ENCODE results near the gene FSTL1. TPM values are rescaled to one million over a fixed set of nuclear protein-coding genes. Genes with fewer than 3 reads are reported as not detected.

Gene FSTL1
- total and polyA plus RNA-seq, 2 of the 8 experiments (the other 6 are each of a cell fraction or from before 2014, with no cell fraction given), result 158 to 516 TPM

DNA sequence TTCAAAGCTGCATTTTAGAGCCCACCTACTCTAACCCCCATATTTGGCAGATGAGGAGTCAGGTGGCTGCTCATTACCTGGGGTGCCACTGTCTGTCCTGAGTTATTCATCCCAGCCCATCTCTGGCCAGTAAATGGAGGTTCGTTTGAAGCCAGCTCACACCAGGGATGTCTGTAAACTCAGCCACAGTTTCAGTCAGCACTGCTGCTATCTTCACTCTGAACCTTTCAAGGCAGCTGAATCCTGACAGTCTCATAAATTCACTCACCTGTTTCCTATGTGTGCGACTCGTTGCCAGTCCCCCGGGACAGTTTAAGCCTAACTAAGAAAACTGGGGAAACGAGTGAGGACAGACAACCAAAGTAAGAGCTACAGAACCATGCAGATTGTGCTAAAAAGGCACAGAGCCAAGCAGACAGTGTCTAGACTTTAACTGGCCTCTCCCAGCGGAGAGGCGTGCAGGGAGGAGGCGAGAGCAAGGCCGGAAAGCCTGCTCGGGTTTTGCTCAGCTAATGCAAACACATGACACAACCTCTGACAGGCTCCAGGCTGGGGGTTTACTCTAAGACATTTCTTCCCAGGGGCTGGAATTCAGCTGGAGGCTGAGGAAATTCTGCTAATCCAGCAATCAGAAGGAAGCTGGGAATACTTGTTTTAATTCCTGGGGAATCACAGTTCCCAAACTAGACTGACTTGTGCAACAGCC lies 12.0 kb downstream of the FSTL1 start:
- H3K4me2 ChIP-seq (ENCODE audit: insufficient read depth in 1 of 2, low read depth in 2 of 2, low read length in 2 of 2), result no peak overlapping the region
- DNase-seq (ENCODE audit: low read depth in 1 of 2, low spot score in 2 of 2), result no peak
- H3K18ac ChIP-seq (ENCODE audit: extremely low read depth, low read length), result no peak overlapping the region
- H3K4me1 ChIP-seq (replicated peaks in 1 of 4; ENCODE audit: control insufficient read depth in 3 of 4, insufficient read depth in 4 of 4, low read length in 3 of 4), result peaks cover 3 to 12% (median 7%) of the 10 kb centered on the region in 4 experiments
- no peak overlapping the region for H2AFZ ChIP-seq (ENCODE audit: low read length)
- H2BK5ac ChIP-seq (ENCODE audit: low read depth, low read length), result no peak overlapping the region
- no peaks in the 10 kb centered on the region for H3K27me3 ChIP-seq (replicated peaks in 1 of 4; ENCODE audit: control insufficient read depth in 3 of 4, extremely low read depth in 1 of 4, insufficient read depth in 3 of 4, low read length in 3 of 4)
- no peak overlapping the region for H2BK120ac ChIP-seq (replicated peaks; ENCODE audit: low read depth, low read length)
- H4K91ac ChIP-seq (replicated peaks; ENCODE audit: insufficient read length, low read length), result no peak overlapping the region
- H3K4ac ChIP-seq (replicated peaks; ENCODE audit: insufficient read length, low read depth, low read length), result no peak overlapping the region
- POLR2A ChIA-PET (ENCODE audit: partially characterized antibody), result interaction anchor here (0.9 to 19.9 kb wide), 5 partner anchors 10 to 240 kb away, joined by 3 to 299 read pairs (median 6); partner anchors contain the start of gene FSTL1
- H3K9me3 ChIP-seq (ENCODE audit: insufficient read depth in 2 of 2, low read depth in 1 of 2, low read length in 1 of 2), result no peaks in the 10 kb centered on the region
- no peak overlapping the region for H4K8ac ChIP-seq (ENCODE audit: extremely low read depth, insufficient read depth, low read length)
- no peak overlapping the region for H3K9ac ChIP-seq (replicated peaks in 1 of 4; ENCODE audit: extremely low read depth in 1 of 4, low read depth in 3 of 4, low read length in 3 of 4)
- WGBS, 2 experiments (ENCODE audit: extremely low coverage in 1 of 2, insufficient coverage in 1 of 2, insufficient read length in 1 of 2, insufficient replicate concordance in 2 of 2, low coverage in 1 of 2, low lambda C conversion rate in 2 of 2, missing lambda C conversion rate in 1 of 2), result 90% methylated on average over 10 of the region's 10 CpGs; no CpG with 5 or more reads in 1 of the 2 experiments
- no peak overlapping the region for H2BK12ac ChIP-seq (ENCODE audit: low read depth, low read length)
- no peak overlapping the region for H3K27ac ChIP-seq (ENCODE audit: low read depth, low read length)
- H2BK20ac ChIP-seq (ENCODE audit: low read length), result no peak overlapping the region
- peaks cover 0 to 88% of the 10 kb centered on the region in 2 experiments; a peak in 3 of 4 replicates for H3K79me2 ChIP-seq (ENCODE audit: control insufficient read depth in 1 of 2, insufficient read depth in 2 of 2, low read length in 2 of 2)
- peaks cover 3% of the 10 kb centered on the region; the same call in 1 of the 2 replicates for H3K79me1 ChIP-seq (ENCODE audit: low read depth, low read length)
- H4K20me1 ChIP-seq (replicated peaks in 1 of 2; ENCODE audit: control insufficient read depth in 1 of 2, insufficient read depth in 2 of 2, low read length in 2 of 2), result peaks cover 3 to 14% of the 10 kb centered on the region in 2 experiments
- H3K4me3 ChIP-seq (ENCODE audit: extremely low read depth in 1 of 4, insufficient read depth in 2 of 4, low read depth in 3 of 4, low read length in 4 of 4), result no peak overlapping the region
- peaks cover 16 to 47% (median 35%) of the 10 kb centered on the region in 4 experiments for H3K36me3 ChIP-seq (ENCODE audit: control insufficient read depth in 2 of 4, insufficient read depth in 4 of 4, low read length in 3 of 4)
- FAIRE-seq, result no peak
- no peak overlapping the region for H3K23ac ChIP-seq (ENCODE audit: insufficient read length)
- no peak overlapping the region for H3K56ac ChIP-seq (replicated peaks; ENCODE audit: insufficient read length, low read depth, low read length)
- H2AK5ac ChIP-seq (ENCODE audit: low read depth, low read length), result no peak overlapping the region
- TF ChIP-seq SIN3A (conservative IDR thresholded peaks at IDR 0.05 in 1 of 2, IDR thresholded peaks at IDR 0.05 in 1 of 2; ENCODE audit: low read depth in 1 of 2, low read length in 2 of 2), result no peak
- TF ChIP-seq, protein P1, sequence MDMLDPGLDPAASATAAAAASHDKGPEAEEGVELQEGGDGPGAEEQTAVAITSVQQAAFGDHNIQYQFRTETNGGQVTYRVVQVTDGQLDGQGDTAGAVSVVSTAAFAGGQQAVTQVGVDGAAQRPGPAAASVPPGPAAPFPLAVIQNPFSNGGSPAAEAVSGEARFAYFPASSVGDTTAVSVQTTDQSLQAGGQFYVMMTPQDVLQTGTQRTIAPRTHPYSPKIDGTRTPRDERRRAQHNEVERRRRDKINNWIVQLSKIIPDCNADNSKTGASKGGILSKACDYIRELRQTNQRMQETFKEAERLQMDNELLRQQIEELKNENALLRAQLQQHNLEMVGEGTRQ (IDR thresholded peaks at IDR 0.05; ENCODE audit: low read length), result no peak
- TF ChIP-seq POLR2A (IDR thresholded peaks at IDR 0.05; ENCODE audit: control extremely low read depth in 1 of 2, low read depth in 2 of 2, low read length in 2 of 2), result peak in 1 of 2 experiments; percentile 16; a peak in 1 of 3 replicates
- CTCF ChIA-PET (ENCODE audit: partially characterized antibody), result interaction anchor here (13.8 kb wide), 1 partner anchor 13 kb away, joined by 294 read pairs; no protein-coding TSS in a partner anchor
- no peak overlapping the region for H2BK15ac ChIP-seq (ENCODE audit: low read length)
- H3K14ac ChIP-seq (ENCODE audit: insufficient read length), result no peak overlapping the region
- H3K23me2 ChIP-seq (ENCODE audit: low read depth, low read length), result no peaks in the 10 kb centered on the region
- no peak overlapping the region for H4K5ac ChIP-seq (ENCODE audit: insufficient read length, low read depth, low read length)
